H1 (cell line): ENCODE measurements around the gene TMEM120A. TPM values are rescaled to one million over a fixed set of nuclear protein-coding genes. Genes with fewer than 3 reads are reported as not detected.

Source experiments
- CTCF ChIA-PET: fragments of 300-600 bp; sonication (Branson Sonifier 250); formaldehyde crosslinking; loops from one replicate; lab custom pipeline; 2021; ENCODE audit not compliant: partially characterized antibody; lab: Charles Lee
- POLR2A ChIA-PET: fragments of 300-600 bp; sonication (Branson Sonifier 250); formaldehyde crosslinking; loops from one replicate; lab custom pipeline; 2021; ENCODE audit warnings: inconsistent platforms; ENCODE audit not compliant: partially characterized antibody; lab: Charles Lee
- DNase-seq, 2 experiments: peaks; one replicate each; pipeline versions ENCODE4 v3.0.0 to v3.0.0-alpha.2; 2010 to 2022; ENCODE audit warnings: low spot score in 2 of 2, low read depth in 1 of 2, mixed read lengths in 1 of 2
- FAIRE-seq: peaks from 2 replicates; lab custom pipeline; 2011; peaks lifted over from hg19 to GRCh38; lab: Jason Lieb, UNC
- H2AFZ ChIP-seq: 2 replicates; pipeline ENCODE4 v1.8.1; 2012; ENCODE audit warnings: low read length, inconsistent platforms
- H2AK5ac ChIP-seq: 2 replicates; pipeline ENCODE4 v1.6.1; 2013; ENCODE audit warnings: low read depth, low read length
- H2BK120ac ChIP-seq: replicated peaks from 2 replicates; pipeline ENCODE3; 2013; ENCODE audit warnings: low read depth, low read length, inconsistent platforms
- H2BK12ac ChIP-seq: 2 replicates; pipeline ENCODE4 v1.6.1; 2013; ENCODE audit warnings: low read depth, low read length
- H2BK15ac ChIP-seq: 2 replicates; pipeline ENCODE4 v1.6.1; 2013; ENCODE audit warnings: low read length
- H2BK20ac ChIP-seq: 2 replicates; pipeline ENCODE4 v1.6.1; 2013; ENCODE audit warnings: low read length
- H2BK5ac ChIP-seq: 2 replicates; pipeline ENCODE4 v1.6.1; 2013; ENCODE audit warnings: low read depth, low read length
- H3K14ac ChIP-seq: 2 replicates; pipeline ENCODE4 v1.6.1; 2013; ENCODE audit warnings: inconsistent platforms; ENCODE audit not compliant: insufficient read length
- H3K18ac ChIP-seq: 2 replicates; pipeline ENCODE4 v1.6.1; 2013; ENCODE audit warnings: low read length; ENCODE audit errors: extremely low read depth
- H3K23ac ChIP-seq: 2 replicates; pipeline ENCODE4 v1.6.1; 2013; ENCODE audit warnings: inconsistent platforms; ENCODE audit not compliant: insufficient read length
- H3K23me2 ChIP-seq: 2 replicates; pipeline ENCODE4 v1.6.1; 2013; ENCODE audit warnings: low read depth, low read length
- H3K27ac ChIP-seq: 2 replicates; pipeline ENCODE4 v1.6.1; 2011; ENCODE audit warnings: low read depth, low read length, inconsistent platforms
- H3K27me3 ChIP-seq, 4 experiments: replicated peaks in 1 of 4; 1 replicate in 1 of 4; 2 replicates in 3 of 4; pipeline versions ENCODE4 v1.6.1 to v1.8.1; 2011 to 2013; ENCODE audit warnings: low read length in 3 of 4, mild to moderate bottlenecking in 3 of 4, inconsistent platforms in 2 of 4, mixed read lengths in 2 of 4, moderate library complexity in 1 of 4; ENCODE audit not compliant: control insufficient read depth in 3 of 4, insufficient read depth in 3 of 4; ENCODE audit errors: extremely low read depth in 1 of 4
- H3K36me3 ChIP-seq, 4 experiments: 2 replicates each; pipeline versions ENCODE4 v1.6.1 to v1.8.1; 2011 to 2013; ENCODE audit warnings: mild to moderate bottlenecking in 4 of 4, low read length in 3 of 4, moderate library complexity in 2 of 4, control low read depth in 1 of 4, inconsistent platforms in 1 of 4; ENCODE audit not compliant: insufficient read depth in 4 of 4, control insufficient read depth in 2 of 4
- H3K4ac ChIP-seq: replicated peaks from 2 replicates; pipeline ENCODE3; 2013; ENCODE audit warnings: low read length, low read depth, mixed read lengths, inconsistent platforms; ENCODE audit not compliant: insufficient read length
- H3K4me1 ChIP-seq, 4 experiments: replicated peaks in 1 of 4; 1 replicate in 1 of 4; 2 replicates in 3 of 4; pipeline versions ENCODE4 v1.6.1 to v1.8.1; 2011 to 2013; ENCODE audit warnings: low read length in 3 of 4, inconsistent platforms in 2 of 4, mixed read lengths in 1 of 4; ENCODE audit not compliant: insufficient read depth in 4 of 4, control insufficient read depth in 3 of 4
- H3K4me2 ChIP-seq, 2 experiments: 2 replicates each; pipeline versions ENCODE4 v1.6.1 to v1.8.1; 2011 to 2013; ENCODE audit warnings: low read depth in 2 of 2, low read length in 2 of 2, control low read depth in 1 of 2, inconsistent platforms in 1 of 2, mild to moderate bottlenecking in 1 of 2; ENCODE audit not compliant: insufficient read depth in 1 of 2
- H3K4me3 ChIP-seq, 4 experiments: fragments of 200-600, 300-600 bp in 1 of 4; sonication (generic), shearing (Covaris generic), sonication (Bioruptor Twin) in 1 of 4; 2 replicates each; pipeline versions ENCODE4 v1.5.1 to v1.8.1; 2011 to 2016; ENCODE audit warnings: low read length in 4 of 4, low read depth in 3 of 4, control low read depth in 2 of 4, inconsistent platforms in 2 of 4, mild to moderate bottlenecking in 2 of 4, mixed read lengths in 1 of 4, moderate library complexity in 1 of 4; ENCODE audit not compliant: insufficient read depth in 2 of 4; ENCODE audit errors: extremely low read depth in 1 of 4
- H3K56ac ChIP-seq: replicated peaks from 2 replicates; pipeline ENCODE3; 2013; ENCODE audit warnings: low read depth, mild to moderate bottlenecking, mixed read lengths, low read length, inconsistent platforms; ENCODE audit not compliant: insufficient read length
- H3K79me1 ChIP-seq: 2 replicates; pipeline ENCODE4 v1.6.1; 2013; ENCODE audit warnings: low read depth, low read length, control low read depth
- H3K79me2 ChIP-seq, 2 experiments: 2 replicates each; pipeline versions ENCODE4 v1.6.1 to v1.8.1; 2012 to 2013; ENCODE audit warnings: low read length in 2 of 2, mild to moderate bottlenecking in 2 of 2, inconsistent platforms in 1 of 2; ENCODE audit not compliant: insufficient read depth in 2 of 2, control insufficient read depth in 1 of 2
- H3K9ac ChIP-seq, 4 experiments: replicated peaks in 1 of 4; 1 replicate in 1 of 4; 2 replicates in 3 of 4; pipeline versions ENCODE4 v1.6.1 to v1.8.1; 2011 to 2013; ENCODE audit warnings: low read depth in 3 of 4, low read length in 3 of 4, control low read depth in 2 of 4, mild to moderate bottlenecking in 2 of 4, moderate library complexity in 2 of 4, inconsistent platforms in 1 of 4; ENCODE audit errors: extremely low read depth in 1 of 4
- H3K9me3 ChIP-seq, 2 experiments: 2 replicates each; pipeline versions ENCODE4 v1.6.1 to v1.8.1; 2012 to 2013; ENCODE audit warnings: mild to moderate bottlenecking in 2 of 2, moderate library complexity in 2 of 2, control low read depth in 1 of 2, inconsistent platforms in 1 of 2, low read depth in 1 of 2, low read length in 1 of 2, mixed read lengths in 1 of 2; ENCODE audit not compliant: insufficient read depth in 2 of 2
- H4K20me1 ChIP-seq, 2 experiments: replicated peaks in 1 of 2; 2 replicates each; pipeline versions ENCODE3 to v1.8.1; 2011 to 2013; ENCODE audit warnings: inconsistent platforms in 2 of 2, low read length in 2 of 2, mild to moderate bottlenecking in 1 of 2; ENCODE audit not compliant: insufficient read depth in 2 of 2, control insufficient read depth in 1 of 2
- H4K5ac ChIP-seq: 2 replicates; pipeline ENCODE4 v1.6.1; 2013; ENCODE audit warnings: low read length, low read depth, mixed read lengths, inconsistent platforms; ENCODE audit not compliant: insufficient read length
- H4K8ac ChIP-seq: 2 replicates; pipeline ENCODE4 v1.8.0; 2013; ENCODE audit warnings: mild to moderate bottlenecking, moderate library complexity, low read length, inconsistent platforms; ENCODE audit not compliant: insufficient read depth; ENCODE audit errors: extremely low read depth
- H4K91ac ChIP-seq: replicated peaks from 2 replicates; pipeline ENCODE3; 2013; ENCODE audit warnings: low read length, mixed read lengths, inconsistent platforms; ENCODE audit not compliant: insufficient read length
- ASH2L ChIP-seq: fragments of 200-600, 300-600 bp; sonication (generic); IDR thresholded peaks from one replicate; pipeline ENCODE4 v1.7.1; 2017; ENCODE audit warnings: low read length
- CEBPB ChIP-seq: IDR thresholded peaks from 2 replicates; pipeline ENCODE4 v1.6.1; 2012; ENCODE audit warnings: low read depth, low read length
- CHD1 ChIP-seq: IDR thresholded peaks from 2 replicates; pipeline ENCODE4 v1.6.1; 2012; ENCODE audit warnings: low read depth, low read length, improper control_type of control experiment
- E2F6 ChIP-seq: IDR thresholded peaks from 2 replicates; pipeline ENCODE4 v1.6.1; 2012; ENCODE audit warnings: inconsistent platforms
- HDAC6 ChIP-seq: IDR thresholded peaks from one replicate; pipeline ENCODE4 v1.7.1; 2012; ENCODE audit warnings: low read depth, mild to moderate bottlenecking, inconsistent platforms, low read length, moderate library complexity
- NRF1 ChIP-seq: IDR thresholded peaks from 2 replicates; pipeline ENCODE4 v1.6.1; 2011; ENCODE audit warnings: mild to moderate bottlenecking, low read depth, low read length, improper control_type of control experiment
- RBBP5 ChIP-seq: IDR thresholded peaks from 2 replicates; pipeline ENCODE4 v1.7.1; 2012; ENCODE audit warnings: low read depth, mild to moderate bottlenecking, inconsistent platforms, low read length, moderate library complexity, borderline replicate concordance
- SAP30 ChIP-seq: fragments of 300-600 bp; sonication (generic); IDR thresholded peaks from 2 replicates; pipeline ENCODE4 v1.7.1; 2012; ENCODE audit warnings: low read length, moderate library complexity, mild to moderate bottlenecking, inconsistent platforms; ENCODE audit not compliant: insufficient read depth, insufficient replicate concordance
- TCF12 ChIP-seq: IDR thresholded peaks from 2 replicates; pipeline ENCODE4 v1.6.1; 2011; ENCODE audit warnings: low read depth, mild to moderate bottlenecking, low read length
- YY1 ChIP-seq: IDR thresholded peaks from 2 replicates; pipeline ENCODE4 v1.6.1; 2011; ENCODE audit warnings: low read depth, mild to moderate bottlenecking, low read length
- ZNF274 ChIP-seq: IDR thresholded peaks from 2 replicates; pipeline ENCODE4 v1.7.0; 2012; ENCODE audit warnings: low read length, borderline replicate concordance; ENCODE audit errors: extremely low read depth
- WGBS, 2 experiments: shearing (Covaris generic) in 1 of 2; methylation state at CpG; one replicate each; pipeline versions ENCODE4 v1.1.6 to v1.1.7; 2013 to 2015; ENCODE audit warnings: low lambda C conversion rate in 2 of 2, mixed read lengths in 2 of 2, inconsistent platforms in 1 of 2, low coverage in 1 of 2, missing lambda C conversion rate in 1 of 2; ENCODE audit not compliant: insufficient replicate concordance in 2 of 2, insufficient coverage in 1 of 2, insufficient read length in 1 of 2; ENCODE audit errors: extremely low coverage in 1 of 2, missing lambda C conversion rate in 1 of 2; 5-methylcytosine and 5-hydroxymethylcytosine counted together
- polyA plus RNA-seq, 7 experiments: library from polyadenylated mRNA; depleted of rRNA in 3 of 7; stranded (reverse) in 5 of 7; unstranded in 2 of 7; fragments of >200 nt in 5 of 7; fragments of 200-250 nt in 2 of 7; gene quantifications; 1 replicate in 5 of 7; 2 replicates in 1 of 7; 4 replicates in 1 of 7; pipeline versions ENCODE4 v1.2.1 to v1.2.3, GENCODE V29; 2011 to 2013; ENCODE audit warnings: missing spikeins in 2 of 7, mixed read lengths in 2 of 7
- total RNA-seq: library from RNA; stranded (reverse); fragmentation: NEBNext Ultra II Directional; extraction: Animal tissue kit (Norgen Biotek cat#: 25700); gene quantifications from 2 replicates; pipeline ENCODE4 v1.2.1, GENCODE V29; 2021

The TMEM120A gene
- total and polyA plus RNA-seq, 2 of the 8 experiments (the other 6 are each of a cell fraction or from before 2014, with no cell fraction given), result 15.6 to 49.9 TPM

- Histone ChIP-seq H3K18ac (no peak overlapping the region), H2BK12ac (no peak overlapping the region), H3K23me2 (peaks cover 11% of the 10 kb centered on the region; the same call in 1 of the 2 replicates), H2BK15ac (no peak overlapping the region), H2AFZ (no peak overlapping the region), H3K4me1 (peaks cover 0 to 20% (median 12%) of the 10 kb centered on the region in 4 experiments; a peak in 6 of 7 replicates), H4K20me1 (no peaks in the 10 kb centered on the region), H3K36me3 (no peaks in the 10 kb centered on the region; a peak in 1 of 8 replicates), H3K23ac (no peak overlapping the region), H4K91ac (no peak overlapping the region), H4K5ac (no peak overlapping the region), H3K4me3 (no peak overlapping the region), H3K4ac (no peak overlapping the region), H3K9ac (0 out of 7 replicates have a peak overlapping the region, but pooled peaks of 1 of the 4 experiments have one; percentile 9), H4K8ac (no peak overlapping the region), H2BK20ac (no peak overlapping the region)
- CTCF ChIA-PET, result interaction anchor here (0.6 to 2.1 kb wide), 3 partner anchors 14 to 111 kb away, joined by 3 to 6 read pairs (median 3); no protein-coding TSS in a partner anchor
- no peak for FAIRE-seq
- no peak for DNase-seq
- TF ChIP-seq TCF12, result no peak
- TF ChIP-seq CHD1, result no peak
- no peak for TF ChIP-seq ZNF274
- no peak for TF ChIP-seq YY1
- no peak for TF ChIP-seq NRF1
- TF ChIP-seq CEBPB, result no peak
- TF ChIP-seq SAP30, result no peak
- no peak for TF ChIP-seq RBBP5
- no peak for TF ChIP-seq HDAC6
- no peak for TF ChIP-seq ASH2L
- no peak for TF ChIP-seq E2F6
- TF ChIP-seq, all 59 proteins: peak for 0
- WGBS, 2 experiments, result 93% methylated on average over 5 of the region's 5 CpGs; no CpG with 5 or more reads in 1 of the 2 experiments
- Histone ChIP-seq H3K56ac (no peak overlapping the region), H2BK5ac (no peak overlapping the region), H3K9me3 (no peaks in the 10 kb centered on the region), H3K27me3 (no peaks in the 10 kb centered on the region), H2AK5ac (no peak overlapping the region), H2BK120ac (no peak overlapping the region), H3K14ac (no peak overlapping the region), H3K79me1 (no peaks in the 10 kb centered on the region), H3K4me2 (no peak overlapping the region; a peak in 1 of 4 replicates), H3K79me2 (no peaks in the 10 kb centered on the region), H3K27ac (no peak overlapping the region)
- POLR2A ChIA-PET, result interaction anchor here (1.1 to 1.2 kb wide), 2 partner anchors 10 to 81 kb away, joined by 3 read pairs; partner anchors contain the start of gene POR
Observed at GRCh38 chr7:75995996-75996395, 1.6 kb upstream of the TMEM120A start.
